K562 (cell line): ENCODE measurements around the gene SPTBN4. TPM values are rescaled to one million over a fixed set of nuclear protein-coding genes. Genes with fewer than 3 reads are reported as not detected.

Source experiments
- ATAC-seq: fragments of 200-7000 bp; cut with Tn5 transposase; 3 replicates; pipeline ENCODE4 v1.9.1; 2020; ENCODE audit warnings: moderate library complexity
- BruUV-seq: library from RNA; stranded (reverse); fragments of 400-500 nt; replicated peaks from 2 replicates; lab custom pipeline; 2021; lab: Mats Ljungman, UMichigan
- CTCF ChIA-PET: fragments of 300-600 bp; formaldehyde crosslinking; extraction: SDS; loops from one replicate; lab custom pipeline; 2021; ENCODE audit warnings: low intra/inter-chr PET ratio; lab: Yijun Ruan, JAX
- POLR2A ChIA-PET: fragments of 300-600, 350-650 bp; sonication (Branson Sonifier 250); formaldehyde crosslinking; extraction: SDS; loops from one replicate; lab custom pipeline; 2021; ENCODE audit warnings: antibody characterized with exemption, inconsistent platforms; lab: Yijun Ruan, JAX
- DNase-seq, 4 experiments: peaks; one replicate each; pipeline versions ENCODE4 v3.0.0 to v3.0.0-alpha.2; 2011 to 2018; ENCODE audit warnings: low spot score in 3 of 4, mixed read lengths in 3 of 4; ENCODE audit errors: extremely low read depth in 1 of 4
- FAIRE-seq: peaks from 2 replicates; lab custom pipeline; 2011; peaks lifted over from hg19 to GRCh38; lab: Jason Lieb, UNC
- H2AFZ ChIP-seq: 2 replicates; pipeline ENCODE4 v1.6.0; 2011; ENCODE audit warnings: low read depth, low read length, control low read depth, inconsistent platforms
- H3K27ac ChIP-seq: fragments of 200-600 bp; 3 replicates; pipeline ENCODE4 v1.8.0; 2011; ENCODE audit warnings: low read depth, mild to moderate bottlenecking, control low read depth, inconsistent platforms, low read length, moderate library complexity, mixed read lengths; ENCODE audit errors: extremely low read depth
- H3K27me3 ChIP-seq, 2 experiments: fragments of 300-600 bp in 1 of 2; 2 replicates in 1 of 2; 3 replicates in 1 of 2; pipeline versions ENCODE4 v1.6.0 to v1.8.0; 2011; ENCODE audit warnings: inconsistent platforms in 2 of 2, low read length in 2 of 2, mild to moderate bottlenecking in 1 of 2, mixed read lengths in 1 of 2, moderate library complexity in 1 of 2; ENCODE audit not compliant: control insufficient read depth in 2 of 2, insufficient read depth in 2 of 2
- H3K36me3 ChIP-seq: fragments of 300-600 bp; 3 replicates; pipeline ENCODE4 v1.8.0; 2011; ENCODE audit warnings: mild to moderate bottlenecking, low read length, inconsistent platforms; ENCODE audit not compliant: control insufficient read depth, insufficient read depth
- H3K4me1 ChIP-seq, 2 experiments: fragments of 200-600 bp in 1 of 2; replicated peaks in 1 of 2; 2 replicates in 1 of 2; 3 replicates in 1 of 2; pipeline versions ENCODE4 v1.5.1 to v1.8.0; 2011; ENCODE audit warnings: inconsistent platforms in 2 of 2, low read length in 2 of 2, mild to moderate bottlenecking in 1 of 2, mixed read lengths in 1 of 2, moderate library complexity in 1 of 2; ENCODE audit not compliant: control insufficient read depth in 2 of 2, insufficient read depth in 2 of 2
- H3K4me2 ChIP-seq: 2 replicates; pipeline ENCODE4 v1.6.1; 2011; ENCODE audit warnings: low read length, control low read depth, inconsistent platforms, mixed read lengths; ENCODE audit not compliant: insufficient read depth
- H3K4me3 ChIP-seq: fragments of 200-600 bp; sonication (generic), shearing (Covaris generic); 2 replicates; pipeline ENCODE4 v1.5.1; 2016; ENCODE audit warnings: control low read depth, inconsistent platforms
- H3K79me2 ChIP-seq: fragments of 200-600 bp; 3 replicates; pipeline ENCODE4 v1.8.0; 2011; ENCODE audit warnings: low read length, inconsistent platforms; ENCODE audit not compliant: control insufficient read depth, insufficient read depth
- H3K9ac ChIP-seq, 2 experiments: 2 replicates each; pipeline versions ENCODE4 v1.6.0 to v1.6.1; 2011; ENCODE audit warnings: low read depth in 2 of 2, low read length in 2 of 2, control low read depth in 1 of 2, inconsistent platforms in 1 of 2, mild to moderate bottlenecking in 1 of 2, mixed read lengths in 1 of 2; ENCODE audit not compliant: insufficient read depth in 1 of 2
- H3K9me1 ChIP-seq: one replicate; pipeline ENCODE4 v1.6.0; 2011; ENCODE audit warnings: inconsistent platforms, mild to moderate bottlenecking, low read length, moderate library complexity; ENCODE audit not compliant: control insufficient read depth, insufficient read depth
- H3K9me3 ChIP-seq: replicated peaks from 2 replicates; pipeline ENCODE4 v1.5.1; 2011; ENCODE audit warnings: low read depth, low read length, inconsistent platforms; ENCODE audit not compliant: control insufficient read depth, insufficient read depth
- H4K20me1 ChIP-seq: replicated peaks from 2 replicates; pipeline ENCODE4 v1.6.1; 2011; ENCODE audit warnings: low read length, inconsistent platforms, mixed read lengths; ENCODE audit not compliant: control insufficient read depth, insufficient read depth
- ARID4B ChIP-seq: sonication (generic); formaldehyde crosslinking; IDR thresholded peaks from 2 replicates; pipeline ENCODE4 v1.8.0; 2022; ENCODE audit warnings: mild to moderate bottlenecking, missing genetic modification reagents
- CGGBP1 ChIP-seq: fragments of 250-450 bp; sonication (Bioruptor Pico); IDR thresholded peaks from 2 replicates; pipeline ENCODE4 v1.9.0; 2021; ENCODE audit warnings: mild to moderate bottlenecking
- CHD2 ChIP-seq: IDR thresholded peaks from 2 replicates; pipeline ENCODE4 v1.6.1; 2011; ENCODE audit warnings: low read depth, low read length
- FOXP1 ChIP-seq: sonication (generic); formaldehyde crosslinking; IDR thresholded peaks from 2 replicates; pipeline ENCODE4 v1.8.0; 2022; ENCODE audit warnings: mild to moderate bottlenecking, missing genetic modification reagents
- KAT8 ChIP-seq: fragments of 450-650 bp; IDR thresholded peaks from 2 replicates; pipeline ENCODE4 v1.6.1; 2016; ENCODE audit warnings: low read depth, mild to moderate bottlenecking
- MCM3 ChIP-seq: fragments of 450-650 bp; IDR thresholded peaks from 2 replicates; pipeline ENCODE4 v1.6.1; 2016
- NR2C2 ChIP-seq, 2 experiments: fragments of 200-800 bp in 1 of 2; sonication (Bioruptor generic) in 1 of 2; sonication (generic) in 1 of 2; formaldehyde crosslinking in 1 of 2; IDR thresholded peaks; 2 replicates each; pipeline versions ENCODE4 v1.6.1 to v1.8.0; 2016 to 2022; ENCODE audit warnings: mild to moderate bottlenecking in 1 of 2, missing compliant biosample characterization in 1 of 2, missing genetic modification characterization in 1 of 2, missing genetic modification reagents in 1 of 2
- POLR2B ChIP-seq: fragments of 450-650 bp; IDR thresholded peaks from 2 replicates; pipeline ENCODE4 v1.6.1; 2018; ENCODE audit warnings: low read depth; ENCODE audit not compliant: partially characterized antibody
- SREBF1 ChIP-seq: fragments of 150-350 bp; IDR thresholded peaks from 2 replicates; pipeline ENCODE4 v1.6.1; 2014; ENCODE audit warnings: antibody characterized with exemption, low read depth, low read length, borderline replicate concordance
- TBP ChIP-seq: optimal IDR thresholded peaks from 2 replicates; pipeline ENCODE3; 2011; ENCODE audit warnings: low read depth, low read length, improper control_type of control experiment
- TFAP4 ChIP-seq: sonication (generic); formaldehyde crosslinking; IDR thresholded peaks from 2 replicates; pipeline ENCODE4 v1.8.0; 2022; ENCODE audit warnings: missing genetic modification reagents, mild to moderate bottlenecking, moderate library complexity, borderline replicate concordance
- TOE1 ChIP-seq, 2 experiments: fragments of 450-650 bp in 1 of 2; sonication (generic) in 1 of 2; formaldehyde crosslinking in 1 of 2; IDR thresholded peaks; 2 replicates each; pipeline versions ENCODE4 v1.7.1 to v1.8.0; 2016 to 2022; ENCODE audit warnings: borderline replicate concordance in 2 of 2, mild to moderate bottlenecking in 2 of 2, antibody characterized with exemption in 1 of 2, inconsistent platforms in 1 of 2, low read depth in 1 of 2, missing genetic modification reagents in 1 of 2, moderate library complexity in 1 of 2
- ZFPM2 ChIP-seq: fragments of 250-450 bp; sonication (Bioruptor Pico); IDR thresholded peaks from 2 replicates; pipeline ENCODE4 v1.5.1; 2022; ENCODE audit warnings: mild to moderate bottlenecking
- ZNF583 ChIP-seq: fragments of 250-450 bp; sonication (Bioruptor Pico); IDR thresholded peaks from 2 replicates; pipeline ENCODE4 v1.4.0; 2020
- WGBS: fragments of 100-300 bp; shearing (Covaris generic); methylation state at CpG from one replicate; pipeline ENCODE4 v1.1.6; 2016; ENCODE audit warnings: low coverage, mixed read lengths; ENCODE audit not compliant: insufficient coverage; ENCODE audit errors: missing lambda C conversion rate; 5-methylcytosine and 5-hydroxymethylcytosine counted together
- in situ Hi-C: fragments of 300-500 bp; cut with MboI; formaldehyde crosslinking; loops from 4 replicates; pipeline ENCODE4 v1.15.0; 2018; ENCODE audit warnings: inconsistent platforms, mixed read lengths
- intact Hi-C: fragments of 100-400 bp; cut with micrococcal nuclease; formaldehyde crosslinking; loops from 2 replicates; pipeline ENCODE4 v1.14.2; 2022
- polyA plus RNA-seq, 8 experiments: library from polyadenylated mRNA; depleted of rRNA in 4 of 8; stranded (reverse) in 5 of 8; unstranded in 3 of 8; fragments of >200 nt; fragmentation: Nextera tagmentation in 2 of 8; fragmentation: Illumina TruSeq in 1 of 8; extraction: Ambion mirVana in 2 of 8; extraction: Trizol in 1 of 8; gene quantifications; 2 replicates each; pipeline versions ENCODE4 v1.2.1 to v1.2.3, GENCODE V29; 2011 to 2014; ENCODE audit warnings: inconsistent platforms in 1 of 8, missing spikeins in 1 of 8
- total RNA-seq, 7 experiments: library from RNA; depleted of rRNA in 6 of 7; stranded (reverse); fragments of >200 nt in 6 of 7; fragmentation: Illumina TruSeq in 2 of 7; extraction: Trizol in 2 of 7; gene quantifications; 2 replicates each; pipeline versions ENCODE4 v1.2.1 to v1.2.3, GENCODE V29; 2011 to 2021; ENCODE audit warnings: low replicate concordance in 1 of 7

Gene SPTBN4
- total and polyA plus RNA-seq, 9 of the 15 experiments (the other 6 are each of a cell fraction or from before 2014, with no cell fraction given) = 0.01 to 1.5 (median 0.86) TPM

GRCh38 chr19:40614622-40615411 lies 148.0 kb downstream of the SPTBN4 start:
- peak overlapping the region; percentile 74 to 94 for H3K9ac ChIP-seq
- H3K9me1 ChIP-seq = no peaks in the 10 kb centered on the region
- DNase-seq (peak; percentile 86 to 98 (median 90)), FAIRE-seq (peak; percentile 99), ATAC-seq (peak; percentile 84)
- no peaks in the 10 kb centered on the region for H3K27me3 ChIP-seq
- peak overlapping the region; percentile 92 for H3K4me2 ChIP-seq
- H3K4me3 ChIP-seq = peak overlapping the region; percentile 61
- WGBS = 3% methylated on average over 23 of the region's 27 CpGs
- peak overlapping the region; percentile 91 for H2AFZ ChIP-seq
- ChIA-PET POLR2A (interaction anchor here (0.6 to 1.4 kb wide), 4 partner anchors 9 to 149 kb away, joined by 3 to 7 read pairs (median 4); partner anchors contain the start of gene BLVRB), CTCF (no interaction called here)
- peaks cover 4% of the 10 kb centered on the region; the same call in 2 of the 3 replicates for H3K79me2 ChIP-seq
- no TSS peak for BruUV-seq
- peaks cover 18 to 62% of the 10 kb centered on the region in 2 experiments for H3K4me1 ChIP-seq
- 0 out of 2 replicates have a peak, but pooled peaks cover 4% of the 10 kb centered on the region for H4K20me1 ChIP-seq
- intact Hi-C loops = no loop called here
- peak overlapping the region; percentile 71 for H3K27ac ChIP-seq
- peaks cover 45% of the 10 kb centered on the region; the same call in 2 of the 3 replicates for H3K36me3 ChIP-seq
- no peaks in the 10 kb centered on the region for H3K9me3 ChIP-seq
- in situ Hi-C loops = no loop called here
- TF ChIP-seq ZNF583 (CRISPR knock-in tag) (no peak), POLR2B (no peak), SREBF1 (no peak), ZFPM2 (CRISPR knock-in tag) (no peak), MCM3 (no peak), CGGBP1 (CRISPR knock-in tag) (no peak), NR2C2 (CRISPR knock-in tag; IDR thresholded peaks at IDR 0.05) (no peak), NR2C2 (tag; IDR thresholded peaks at IDR 0.05) (peak; percentile 47; the same call in 1 of the 2 replicates), TOE1 (IDR thresholded peaks at IDR 0.05; ENCODE audit: borderline replicate concordance) (peak; percentile 63; the same call in 1 of the 2 replicates), TOE1 (CRISPR knock-in tag; IDR thresholded peaks at IDR 0.05; ENCODE audit: borderline replicate concordance, low read depth) (no peak), TBP (peak; percentile 39), ARID4B (CRISPR knock-in tag) (peak; percentile 52; the same call in 1 of the 2 replicates), FOXP1 (CRISPR knock-in tag) (0 out of 2 replicates have a peak, but pooled peaks have one; percentile 18), KAT8 (no peak), TFAP4 (CRISPR knock-in tag) (peak; percentile 37; the same call in 1 of the 2 replicates), CHD2 (0 out of 2 replicates have a peak, but pooled peaks have one; percentile 29)
